Psoas muscle (tissue), 8 donors: Measurements from ENCODE around the gene BMPER. TPM values are rescaled to one million over a fixed set of nuclear protein-coding genes. Genes with fewer than 3 reads are reported as not detected.

Experiments used
- ATAC-seq, 4 donors: fragments of 200-7000 bp; cut with Tn5 transposase; one replicate each; pipeline ENCODE4 v1.9.1; 2020; ENCODE audit warnings: moderate library complexity in 3 of 4, mild to moderate bottlenecking in 2 of 4
- DNase-seq, 2 donors: peaks; one replicate each; pipeline ENCODE4 v3.0.0-alpha.2; 2020
- H3K27ac ChIP-seq: fragments of 200-600 bp; one replicate; pipeline ENCODE4 v1.8.0; 2022
- H3K27me3 ChIP-seq, 3 donors: fragments of 200-600 bp in 1 of 3; one replicate each; pipeline versions ENCODE4 v1.6.1 to v1.8.0; 2013 to 2022; ENCODE audit warnings: low read length in 2 of 3, mild to moderate bottlenecking in 2 of 3, moderate library complexity in 1 of 3; ENCODE audit not compliant: insufficient read depth in 3 of 3
- H3K36me3 ChIP-seq, 2 donors: fragments of 200-600 bp in 1 of 2; one replicate each; pipeline versions ENCODE4 v1.6.1 to v1.8.0; 2013 to 2022; ENCODE audit warnings: low read depth in 1 of 2, mild to moderate bottlenecking in 1 of 2, moderate library complexity in 1 of 2; ENCODE audit not compliant: insufficient read depth in 1 of 2
- H3K4me1 ChIP-seq: fragments of 200-600 bp; one replicate; pipeline ENCODE4 v1.8.0; 2022
- H3K4me3 ChIP-seq: fragments of 200-600 bp; one replicate; pipeline ENCODE4 v1.8.0; 2022; ENCODE audit warnings: mild to moderate bottlenecking
- H3K9me3 ChIP-seq: fragments of 200-600 bp; one replicate; pipeline ENCODE4 v1.8.0; 2022
- CTCF ChIP-seq: fragments of 200-600 bp; IDR thresholded peaks from one replicate; pipeline ENCODE4 v1.8.0; 2022; ENCODE audit warnings: antibody characterized with exemption
- WGBS, 3 donors: extraction: QIAGEN DNeasy Blood & Tissue Kit; methylation state at CpG; one replicate each; pipeline versions ENCODE4 v1.1.6 to v1.1.7; 2013; 5-methylcytosine and 5-hydroxymethylcytosine counted together
- intact Hi-C, 2 donors: fragments of 100-400 bp; cut with DNase I; formaldehyde crosslinking; loops; one replicate each; pipeline versions ENCODE4 v1.11.0 to v1.14.2; 2022
- polyA plus RNA-seq, 3 donors: library from polyadenylated mRNA; stranded (reverse); fragments of 200-250 nt; gene quantifications; one replicate each; pipeline ENCODE4 v1.2.3, GENCODE V29; 2013
- total RNA-seq, 4 donors: library from RNA; stranded (reverse); fragmentation: NEBNext Ultra II Directional in 2 of 4; extraction: Animal tissue kit (Norgen Biotek cat#: 25700) in 2 of 4; gene quantifications; one replicate each; pipeline versions ENCODE4 v1.2.1 to v1.2.4, GENCODE V29; 2021 to 2023
- donor health status: healthy with polysubstance abuse.
- donor health status: DM: no; HTN: no; CAD: no; lungs with moderate emphysema.
- donor health status: Bipolar disorder and iron deficiency.
- donor health status: healthy.
- donor health status: DM: yes; HTN: yes; CAD: no.
- donor health status: DM: no; HTN: no; CAD: no.
- donor health status: DM: no; HTN: no; CAD: no.
- donor health status: DM: yes; HTN: yes; CAD: no.

The BMPER gene
- total and polyA plus RNA-seq, 7 donors = 1.0 to 7.6 (median 2.4) TPM

- intact Hi-C loops = no loop called here
- H3K27ac ChIP-seq = no peak overlapping the region
- H3K9me3 ChIP-seq = no peaks in the 10 kb centered on the region
- H3K36me3 ChIP-seq = no peaks in the 10 kb centered on the region
- peaks cover 0 to 8% (median 0%) of the 10 kb centered on the region in 3 donors for H3K27me3 ChIP-seq
- no peak for TF ChIP-seq CTCF
- 50 to 76% (median 64%) methylated on average over 2 of the region's 2 CpGs for WGBS, 3 donors
- H3K4me1 ChIP-seq = no peaks in the 10 kb centered on the region
- ATAC-seq = no peak
- no peak for DNase-seq
- no peak overlapping the region for H3K4me3 ChIP-seq
Measured at GRCh38 chr7:33901847-33902246, 3.5 kb upstream of the BMPER start.

DNA sequence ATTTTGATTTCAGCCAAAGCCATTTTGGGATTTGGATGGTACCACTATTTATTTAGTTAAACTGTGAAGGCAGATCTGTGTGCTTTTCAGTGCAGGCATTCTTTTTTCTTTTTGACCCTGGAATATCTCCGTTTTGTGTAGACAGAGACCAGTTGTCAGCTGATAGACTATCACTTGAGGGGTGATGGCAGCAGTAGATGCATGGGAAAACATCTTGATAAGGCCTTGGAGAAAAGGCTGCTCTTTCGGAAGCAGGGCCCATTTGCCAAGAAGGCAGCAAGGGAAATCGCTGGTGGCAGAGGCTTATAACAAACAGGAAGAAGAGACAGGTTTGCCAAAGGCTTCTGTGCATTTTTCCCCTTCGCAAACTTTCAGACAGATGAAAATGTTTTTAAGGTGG is 2.6 kb upstream of the BMPER start:
- TF ChIP-seq CTCF = no peak
- no peaks in the 10 kb centered on the region for H3K9me3 ChIP-seq
- no peak for DNase-seq
- intact Hi-C loops = no loop called here
- peaks cover 0 to 8% (median 0%) of the 10 kb centered on the region in 3 donors for H3K27me3 ChIP-seq
- 80 to 82% (median 82%) methylated on average over 4 of the region's 4 CpGs for WGBS, 3 donors
- H3K36me3 ChIP-seq = no peaks in the 10 kb centered on the region
- H3K4me1 ChIP-seq = no peaks in the 10 kb centered on the region
- no peak overlapping the region for H3K27ac ChIP-seq
- no peak overlapping the region for H3K4me3 ChIP-seq
- no peak for ATAC-seq

GRCh38 chr7:33903791-33904680 is 1.3 kb upstream of the BMPER start:
- WGBS, 3 donors = 3 to 5% (median 4%) methylated on average over 53 to 56 of the region's 56 CpGs
- H3K4me3 ChIP-seq = peak overlapping the region; percentile 87
- TF ChIP-seq CTCF = no peak
- DNase-seq = peak; percentile 53 to 81
- H3K9me3 ChIP-seq = no peaks in the 10 kb centered on the region
- H3K27ac ChIP-seq = peak overlapping the region; percentile 57
- peaks cover 0 to 8% (median 0%) of the 10 kb centered on the region in 3 donors for H3K27me3 ChIP-seq
- no peaks in the 10 kb centered on the region for H3K4me1 ChIP-seq
- peak; percentile 51 to 76 (median 61) for ATAC-seq
- intact Hi-C loops = no loop called here
- H3K36me3 ChIP-seq = no peaks in the 10 kb centered on the region

- Histone ChIP-seq H3K36me3 (no peaks in the 10 kb centered on the region), H3K27ac (peak overlapping the region; percentile 57), H3K9me3 (no peaks in the 10 kb centered on the region), H3K27me3 (peaks cover 0 to 8% (median 0%) of the 10 kb centered on the region in 3 donors), H3K4me3 (peak overlapping the region; percentile 87), H3K4me1 (no peaks in the 10 kb centered on the region)
- WGBS, 3 donors = 0 to 1% (median 1%) methylated on average over 31 to 65 of the region's 65 CpGs
- ATAC-seq (peak; percentile 75 to 90 (median 84)), DNase-seq (peak; percentile 38 to 76)
- TF ChIP-seq CTCF = no peak
- intact Hi-C loops = no loop called here
Measured at GRCh38 chr7:33904681-33905388, 504 bp upstream of the BMPER start.
